Neural progenitor cell (in vitro differentiated cells): ENCODE data around the gene RFX3. TPM values are rescaled to one million over a fixed set of nuclear protein-coding genes. Genes with fewer than 3 reads are reported as not detected.

Experiments used
- DNase-seq: peaks from one replicate; pipeline ENCODE4 v3.0.0-alpha.2; 2016; ENCODE audit warnings: low spot score
- H2AFZ ChIP-seq: fragments of 200-600 bp; sonication (generic); replicated peaks from 2 replicates; pipeline ENCODE4 v1.6.1; 2016; ENCODE audit warnings: antibody characterized with exemption
- H3F3A ChIP-seq: fragments of 200-600 bp; sonication (generic); 2 replicates; pipeline ENCODE4 v1.6.1; 2016; ENCODE audit warnings: antibody characterized with exemption, low read depth
- H3K27ac ChIP-seq: fragments of 200-600 bp; sonication (generic); 2 replicates; pipeline ENCODE4 v1.5.1; 2016; ENCODE audit warnings: mild to moderate bottlenecking
- H3K27me3 ChIP-seq: fragments of 200-600 bp; sonication (generic); 2 replicates; pipeline ENCODE4 v1.6.1; 2016; ENCODE audit warnings: mild to moderate bottlenecking, moderate library complexity
- H3K36me3 ChIP-seq: fragments of 200-600 bp; sonication (generic); 2 replicates; pipeline ENCODE4 v1.5.1; 2016
- H3K4me1 ChIP-seq: fragments of 200-600 bp; sonication (generic); 2 replicates; pipeline ENCODE4 v1.6.1; 2016; ENCODE audit warnings: mixed run types
- H3K4me2 ChIP-seq: fragments of 200-600 bp; sonication (generic); 2 replicates; pipeline ENCODE4 v1.6.1; 2016
- H3K4me3 ChIP-seq: fragments of 200-600 bp; sonication (generic); 2 replicates; pipeline ENCODE4 v1.5.1; 2016
- H3K79me2 ChIP-seq: fragments of 200-600 bp; sonication (generic); 2 replicates; pipeline ENCODE4 v1.6.1; 2016; ENCODE audit warnings: low read depth
- H3K9ac ChIP-seq: fragments of 200-600 bp; sonication (generic); 2 replicates; pipeline ENCODE4 v1.6.1; 2016
- H3K9me3 ChIP-seq: fragments of 200-600 bp; sonication (generic); 2 replicates; pipeline ENCODE4 v1.5.1; 2016; ENCODE audit warnings: low read depth
- H4K20me1 ChIP-seq: fragments of 200-600 bp; sonication (generic); 2 replicates; pipeline ENCODE4 v1.6.1; 2016; ENCODE audit warnings: low read depth
- H3K27ac Mint-ChIP-seq: 3 replicates; pipeline ENCODE4 v1.8.0; 2021; ENCODE audit warnings: mixed read lengths
- H3K27me3 Mint-ChIP-seq: 2 replicates; pipeline ENCODE4 v1.8.0; 2022; ENCODE audit warnings: low read depth, mild to moderate bottlenecking, inconsistent platforms, moderate library complexity, mixed read lengths; ENCODE audit not compliant: insufficient read depth
- H3K36me3 Mint-ChIP-seq: 3 replicates; pipeline ENCODE4 v1.8.0; 2021; ENCODE audit warnings: mixed read lengths
- H3K4me1 Mint-ChIP-seq: 3 replicates; pipeline ENCODE4 v1.8.0; 2021; ENCODE audit warnings: mixed read lengths
- H3K4me3 Mint-ChIP-seq: 3 replicates; pipeline ENCODE4 v1.8.0; 2021; ENCODE audit warnings: mild to moderate bottlenecking, moderate library complexity, mixed read lengths
- H3K9me3 Mint-ChIP-seq: 3 replicates; pipeline ENCODE4 v1.8.0; 2020; ENCODE audit warnings: mixed read lengths
- EZH2 ChIP-seq: fragments of 200-600 bp; sonication (generic); IDR thresholded peaks from 2 replicates; pipeline ENCODE4 v1.6.1; 2017; ENCODE audit warnings: antibody characterized with exemption, mild to moderate bottlenecking, moderate library complexity
- EZH2phosphoT487 ChIP-seq: fragments of 200-600 bp; sonication (generic); IDR thresholded peaks from 2 replicates; pipeline ENCODE4 v1.6.1; 2017; ENCODE audit warnings: antibody characterized with exemption
- total RNA-seq: library from RNA; depleted of rRNA; stranded (reverse); fragments of >200 nt; gene quantifications from 2 replicates; pipeline ENCODE4 v1.2.3, GENCODE V29; 2015; ENCODE audit warnings: low replicate concordance
- TF ChIP-seq, protein P1 (sequence below): fragments of 200-600 bp; sonication (generic); IDR thresholded peaks from 2 replicates; pipeline ENCODE4 v1.5.1; 2017; ENCODE audit warnings: antibody characterized with exemption, mild to moderate bottlenecking

The RFX3 gene
- total RNA-seq, 1 donor from 2014 or later: 39.6 TPM

GRCh38 chr9:3239240-3239639, 286.6 kb downstream of the RFX3 start:
- peaks cover 13% of the 10 kb centered on the region for H3F3A ChIP-seq
- Mint-ChIP-seq H3K27me3 (peaks cover 2% of the 10 kb centered on the region), H3K36me3 (peaks cover 11% of the 10 kb centered on the region), H3K9me3 (no peaks in the 10 kb centered on the region), H3K4me3 (no peak overlapping the region), H3K4me1 (peaks cover 10% of the 10 kb centered on the region), H3K27ac (no peak overlapping the region)
- no peaks in the 10 kb centered on the region for H3K36me3 ChIP-seq
- no peak for DNase-seq
- no peak overlapping the region for H3K4me2 ChIP-seq
- H3K4me1 ChIP-seq: peaks cover 15% of the 10 kb centered on the region
- no peaks in the 10 kb centered on the region for H3K9me3 ChIP-seq
- H2AFZ ChIP-seq: no peak overlapping the region
- no peak overlapping the region for H3K4me3 ChIP-seq
- no peaks in the 10 kb centered on the region for H3K79me2 ChIP-seq
- TF ChIP-seq EZH2: no peak
- TF ChIP-seq, protein P1, sequence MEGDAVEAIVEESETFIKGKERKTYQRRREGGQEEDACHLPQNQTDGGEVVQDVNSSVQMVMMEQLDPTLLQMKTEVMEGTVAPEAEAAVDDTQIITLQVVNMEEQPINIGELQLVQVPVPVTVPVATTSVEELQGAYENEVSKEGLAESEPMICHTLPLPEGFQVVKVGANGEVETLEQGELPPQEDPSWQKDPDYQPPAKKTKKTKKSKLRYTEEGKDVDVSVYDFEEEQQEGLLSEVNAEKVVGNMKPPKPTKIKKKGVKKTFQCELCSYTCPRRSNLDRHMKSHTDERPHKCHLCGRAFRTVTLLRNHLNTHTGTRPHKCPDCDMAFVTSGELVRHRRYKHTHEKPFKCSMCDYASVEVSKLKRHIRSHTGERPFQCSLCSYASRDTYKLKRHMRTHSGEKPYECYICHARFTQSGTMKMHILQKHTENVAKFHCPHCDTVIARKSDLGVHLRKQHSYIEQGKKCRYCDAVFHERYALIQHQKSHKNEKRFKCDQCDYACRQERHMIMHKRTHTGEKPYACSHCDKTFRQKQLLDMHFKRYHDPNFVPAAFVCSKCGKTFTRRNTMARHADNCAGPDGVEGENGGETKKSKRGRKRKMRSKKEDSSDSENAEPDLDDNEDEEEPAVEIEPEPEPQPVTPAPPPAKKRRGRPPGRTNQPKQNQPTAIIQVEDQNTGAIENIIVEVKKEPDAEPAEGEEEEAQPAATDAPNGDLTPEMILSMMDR: no peak
- no peak for TF ChIP-seq EZH2phosphoT487
- no peaks in the 10 kb centered on the region for H4K20me1 ChIP-seq
- H3K9ac ChIP-seq: no peak overlapping the region
- no peak overlapping the region for H3K27ac ChIP-seq
- no peaks in the 10 kb centered on the region for H3K27me3 ChIP-seq

- H3F3A ChIP-seq: peaks cover 13% of the 10 kb centered on the region
- Mint-ChIP-seq H3K36me3 (peaks cover 10% of the 10 kb centered on the region), H3K4me1 (peaks cover 10% of the 10 kb centered on the region), H3K4me3 (no peak overlapping the region), H3K9me3 (no peaks in the 10 kb centered on the region), H3K27me3 (peaks cover 2% of the 10 kb centered on the region), H3K27ac (no peak overlapping the region)
- H3K9ac ChIP-seq: no peak overlapping the region
- no peaks in the 10 kb centered on the region for H3K36me3 ChIP-seq
- H3K4me3 ChIP-seq: no peak overlapping the region
- H3K9me3 ChIP-seq: no peaks in the 10 kb centered on the region
- no peak overlapping the region for H3K27ac ChIP-seq
- H3K4me2 ChIP-seq: no peak overlapping the region
- no peaks in the 10 kb centered on the region for H3K27me3 ChIP-seq
- no peak for DNase-seq
- peaks cover 15% of the 10 kb centered on the region for H3K4me1 ChIP-seq
- H3K79me2 ChIP-seq: no peaks in the 10 kb centered on the region
- H4K20me1 ChIP-seq: no peaks in the 10 kb centered on the region
- no peak overlapping the region for H2AFZ ChIP-seq
- TF ChIP-seq EZH2phosphoT487: no peak
- no peak for TF ChIP-seq EZH2
- TF ChIP-seq, protein P1: no peak
These were observed 287.6 kb downstream of the RFX3 start for GRCh38 chr9:3238236-3238635.

DNA sequence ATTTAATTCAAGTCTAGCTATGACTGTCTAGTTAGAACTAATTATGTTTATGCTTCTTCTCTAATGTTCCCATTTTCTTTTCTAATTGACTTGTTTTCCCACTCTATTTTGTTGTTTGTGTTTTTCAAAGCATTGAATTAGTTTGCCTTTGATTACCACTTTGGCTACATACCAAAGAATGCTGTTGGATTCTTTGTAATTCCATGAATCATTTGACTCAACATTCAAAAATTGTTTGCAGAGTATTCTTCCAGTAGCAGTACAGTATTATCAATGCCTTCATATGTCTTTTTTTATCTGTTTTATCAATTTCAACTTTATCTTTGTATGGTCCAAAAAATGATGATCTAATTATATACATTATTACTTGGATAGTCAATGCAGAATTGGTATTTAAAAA, 288.7 kb downstream of the RFX3 start:
- no peak overlapping the region for H3K4me2 ChIP-seq
- no peak for DNase-seq
- no peaks in the 10 kb centered on the region for H3K36me3 ChIP-seq
- no peak overlapping the region for H3K9ac ChIP-seq
- TF ChIP-seq EZH2phosphoT487 (no peak), EZH2 (no peak)
- TF ChIP-seq, protein P1: no peak
- Mint-ChIP-seq H3K4me3 (no peak overlapping the region), H3K27me3 (peaks cover 2% of the 10 kb centered on the region), H3K4me1 (peaks cover 10% of the 10 kb centered on the region), H3K36me3 (peaks cover 10% of the 10 kb centered on the region), H3K9me3 (no peaks in the 10 kb centered on the region), H3K27ac (no peak overlapping the region)
- H3K9me3 ChIP-seq: no peaks in the 10 kb centered on the region
- no peak overlapping the region for H3K4me3 ChIP-seq
- no peaks in the 10 kb centered on the region for H3K79me2 ChIP-seq
- H3K27me3 ChIP-seq: no peaks in the 10 kb centered on the region
- H2AFZ ChIP-seq: no peak overlapping the region
- no peaks in the 10 kb centered on the region for H4K20me1 ChIP-seq
- no peak overlapping the region for H3K27ac ChIP-seq
- peaks cover 13% of the 10 kb centered on the region for H3F3A ChIP-seq
- peaks cover 14% of the 10 kb centered on the region for H3K4me1 ChIP-seq
